ENCODE data around the gene CD109. TPM values are rescaled to one million over a fixed set of nuclear protein-coding genes. Genes with fewer than 3 reads are reported as not detected.

Gene CD109
- total RNA-seq, 1 experiment from 2014 or later: 3.2 TPM

DNA sequence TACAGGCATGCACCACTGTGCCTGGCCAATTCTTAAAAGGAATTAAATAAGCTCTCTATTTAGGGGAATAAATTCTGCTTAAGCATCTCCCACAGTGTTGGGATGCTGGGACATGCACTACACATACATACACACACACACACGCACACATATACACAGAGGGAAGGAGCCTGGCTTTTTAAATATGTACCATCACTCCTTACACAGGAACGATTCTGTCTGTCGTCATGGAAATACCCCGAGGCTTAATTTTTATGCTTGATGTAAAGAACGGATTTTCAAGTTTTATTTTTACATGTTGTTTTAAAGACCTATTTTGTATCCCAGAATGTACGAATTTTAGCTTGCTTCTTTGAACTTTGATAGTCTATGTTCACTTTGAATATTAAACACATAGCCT is 95.3 kb downstream of the CD109 start:
- H3K9me3 ChIP-seq (ENCODE audit: control insufficient read depth, low read depth, low read length): no peaks in the 10 kb centered on the region
- H3K56ac ChIP-seq (ENCODE audit: insufficient read length, low read depth, low read length): no peak overlapping the region
- no peak overlapping the region for H3K4me2 ChIP-seq (ENCODE audit: insufficient read depth, insufficient read length, low read length)
- H3K23ac ChIP-seq (ENCODE audit: insufficient read length, low read depth, low read length): no peak overlapping the region
- H3K79me2 ChIP-seq (ENCODE audit: insufficient read depth, low read length): no peaks in the 10 kb centered on the region
- H3K23me2 ChIP-seq (ENCODE audit: insufficient read length, low read depth, low read length, poor library complexity, severe bottlenecking): no peaks in the 10 kb centered on the region
- H2BK20ac ChIP-seq (ENCODE audit: low read depth, low read length, poor library complexity, severe bottlenecking): no peak overlapping the region
- no peaks in the 10 kb centered on the region for H3K79me1 ChIP-seq (ENCODE audit: insufficient read depth, low read depth, low read length, poor library complexity, severe bottlenecking)
- H4K5ac ChIP-seq (ENCODE audit: insufficient read length, low read depth, low read length): no peak overlapping the region
- no peak overlapping the region for H4K91ac ChIP-seq (ENCODE audit: insufficient read length, low read depth, low read length)
- no peak overlapping the region for H3K14ac ChIP-seq (ENCODE audit: insufficient read depth, low read length)
- no peak overlapping the region for H3K27ac ChIP-seq (ENCODE audit: insufficient read length, low read depth, low read length)
- H2BK120ac ChIP-seq (ENCODE audit: low read depth, low read length, poor library complexity, severe bottlenecking): no peak overlapping the region
- WGBS (ENCODE audit: extremely low coverage, insufficient read length, low lambda C conversion rate): no CpG with 5 or more reads among the region's 6 CpGs
- DNase-seq: no peak
- H3T11ph ChIP-seq (ENCODE audit: low read length): no peak overlapping the region
- H3K27me3 Mint-ChIP-seq (ENCODE audit: low read depth): no peaks in the 10 kb centered on the region
- no peak overlapping the region for H3K4me3 Mint-ChIP-seq
- H3K4me1 Mint-ChIP-seq: peaks cover 13 to 14% of the 10 kb centered on the region in 2 experiments
- no peaks in the 10 kb centered on the region for H3K9me3 Mint-ChIP-seq
- no peak overlapping the region for H3K18ac ChIP-seq (ENCODE audit: insufficient read length, low read depth, low read length)
- no peak overlapping the region for H2AK5ac ChIP-seq (ENCODE audit: insufficient read length, low read length)
- no peak overlapping the region for H4K8ac ChIP-seq (replicated peaks; ENCODE audit: insufficient read length, low read depth, low read length)
- H3K27ac Mint-ChIP-seq: no peak overlapping the region
- no peak overlapping the region for H2BK15ac ChIP-seq (ENCODE audit: low read depth, low read length)
- no peak overlapping the region for H3K9ac ChIP-seq (ENCODE audit: extremely low read depth, insufficient read length, low read length)
- no peaks in the 10 kb centered on the region; a peak in 1 of 7 replicates for H3K36me3 Mint-ChIP-seq (ENCODE audit: insufficient read depth in 1 of 3, low read depth in 3 of 3)
- H3K27me3 ChIP-seq (ENCODE audit: insufficient read depth, low read length): no peaks in the 10 kb centered on the region
- H2BK12ac ChIP-seq (ENCODE audit: insufficient read length, low read depth, low read length): no peak overlapping the region
- no peaks in the 10 kb centered on the region for H4K20me1 ChIP-seq (ENCODE audit: control insufficient read depth, insufficient read depth, insufficient read length)
- H3K4me1 ChIP-seq (ENCODE audit: insufficient read depth, low read length): no peaks in the 10 kb centered on the region
- no peak for TF ChIP-seq CTCF (conservative IDR thresholded peaks at IDR 0.05)
- no peak overlapping the region for H2AFZ ChIP-seq (ENCODE audit: low read length)
- no peak overlapping the region for H2BK5ac ChIP-seq (ENCODE audit: insufficient read length, low read length)
- no peak overlapping the region for H3K4ac ChIP-seq (ENCODE audit: low read depth, low read length)
